HEK293 (cell line): ENCODE data around the gene ASRGL1.

Experiments used
- CTCF ChIA-PET: fragments of 350-600 bp; formaldehyde crosslinking; extraction: SDS; loops from one replicate; lab custom pipeline; 2021; ENCODE audit warnings: antibody characterized with exemption; lab: Yijun Ruan, JAX
- POLR2A ChIA-PET: fragments of 300-600 bp; formaldehyde crosslinking; extraction: SDS; loops from one replicate; lab custom pipeline; 2020; ENCODE audit warnings: antibody characterized with exemption, inconsistent platforms; lab: Yijun Ruan, JAX
- H3K27ac ChIP-seq: fragments of 200-500 bp; sonication (Bioruptor generic); 2 replicates; pipeline ENCODE4 v1.5.1; 2014; ENCODE audit warnings: low read depth, low read length, control low read depth, inconsistent platforms; ENCODE audit errors: extremely low read depth
- H3K36me3 ChIP-seq, 2 experiments: fragments of 200-500 bp in 1 of 2; sonication (Bioruptor generic) in 1 of 2; 1 replicate in 1 of 2; 2 replicates in 1 of 2; pipeline ENCODE4 v1.5.1; 2014 to 2017; ENCODE audit warnings: inconsistent platforms in 2 of 2, low read length in 2 of 2; ENCODE audit not compliant: control insufficient read depth in 2 of 2, insufficient read depth in 1 of 2
- H3K4me1 ChIP-seq: fragments of 200-500 bp; sonication (Bioruptor generic); 2 replicates; pipeline ENCODE4 v1.5.1; 2014; ENCODE audit warnings: mild to moderate bottlenecking, low read length, inconsistent platforms; ENCODE audit not compliant: control insufficient read depth, insufficient read depth
- H3K4me3 ChIP-seq: 2 replicates; pipeline ENCODE4 v1.5.1; 2011; ENCODE audit warnings: low read depth, mild to moderate bottlenecking, control low read depth, low read length, moderate library complexity
- H3K9me3 ChIP-seq: fragments of 200-500 bp; sonication (Bioruptor generic); 2 replicates; pipeline ENCODE4 v1.5.1; 2014; ENCODE audit warnings: low read depth, low read length, inconsistent platforms; ENCODE audit not compliant: control insufficient read depth, insufficient read depth
- IKZF3 ChIP-seq: fragments of 450-650 bp; IDR thresholded peaks from 2 replicates; pipeline ENCODE4 v1.5.0; 2018; ENCODE audit warnings: missing biosample characterization, mild to moderate bottlenecking, missing genetic modification characterization, moderate library complexity
- KLF1 ChIP-seq: fragments of 450-650 bp; formaldehyde crosslinking; IDR thresholded peaks from 2 replicates; pipeline ENCODE4 v1.5.1; 2016; ENCODE audit warnings: missing biosample characterization, missing genetic modification characterization
- KLF7 ChIP-seq: fragments of 450-650 bp; formaldehyde crosslinking; IDR thresholded peaks from 2 replicates; pipeline ENCODE4 v1.5.1; 2016; ENCODE audit warnings: missing biosample characterization, missing genetic modification characterization, borderline replicate concordance
- ZBTB20 ChIP-seq: fragments of 450-650 bp; formaldehyde crosslinking; IDR thresholded peaks from 2 replicates; pipeline ENCODE4 v1.5.1; 2016; ENCODE audit warnings: missing biosample characterization, missing genetic modification characterization
- ZNF10 ChIP-seq: fragments of 450-650 bp; formaldehyde crosslinking; IDR thresholded peaks from 2 replicates; pipeline ENCODE4 v1.5.1; 2017; ENCODE audit warnings: missing biosample characterization, missing genetic modification characterization
- ZNF112 ChIP-seq: fragments of 450-650 bp; formaldehyde crosslinking; IDR thresholded peaks from 2 replicates; pipeline ENCODE4 v1.5.0; 2017; ENCODE audit warnings: missing biosample characterization, missing genetic modification characterization
- ZNF16 ChIP-seq: fragments of 450-650 bp; formaldehyde crosslinking; IDR thresholded peaks from 2 replicates; pipeline ENCODE4 v1.5.1; 2016; ENCODE audit warnings: low read depth, missing biosample characterization, missing genetic modification characterization
- ZNF19 ChIP-seq: fragments of 450-650 bp; formaldehyde crosslinking; IDR thresholded peaks from 2 replicates; pipeline ENCODE4; 2016; ENCODE audit warnings: missing biosample characterization, missing genetic modification characterization, low read depth
- ZNF335 ChIP-seq: fragments of 450-650 bp; formaldehyde crosslinking; conservative IDR thresholded peaks from 2 replicates; pipeline ENCODE4 v1.5.1; 2016; ENCODE audit warnings: missing biosample characterization, missing genetic modification characterization
- ZNF473 ChIP-seq: fragments of 450-650 bp; formaldehyde crosslinking; IDR thresholded peaks from 2 replicates; pipeline ENCODE4 v1.5.1; 2017; ENCODE audit warnings: missing biosample characterization, missing genetic modification characterization
- ZNF529 ChIP-seq: fragments of 450-650 bp; formaldehyde crosslinking; IDR thresholded peaks from 2 replicates; pipeline ENCODE4 v1.5.1; 2017; ENCODE audit warnings: missing genetic modification characterization, missing biosample characterization; ENCODE audit not compliant: insufficient replicate concordance
- ZNF558 ChIP-seq: fragments of 450-650 bp; formaldehyde crosslinking; IDR thresholded peaks from 2 replicates; pipeline ENCODE4 v1.5.1; 2016; ENCODE audit warnings: missing biosample characterization, missing genetic modification characterization
- ZNF707 ChIP-seq: fragments of 450-650 bp; formaldehyde crosslinking; IDR thresholded peaks from 2 replicates; pipeline ENCODE4 v1.5.1; 2016; ENCODE audit warnings: missing biosample characterization, missing genetic modification characterization
- ZNF777 ChIP-seq: fragments of 450-650 bp; formaldehyde crosslinking; IDR thresholded peaks from 2 replicates; pipeline ENCODE4 v1.5.1; 2017; ENCODE audit warnings: missing biosample characterization, missing genetic modification characterization, borderline replicate concordance
- ZNF843 ChIP-seq: fragments of 450-650 bp; formaldehyde crosslinking; IDR thresholded peaks from 2 replicates; pipeline ENCODE4 v1.5.1; 2016; ENCODE audit warnings: missing biosample characterization, missing genetic modification characterization
- ZSCAN16 ChIP-seq: fragments of 450-650 bp; formaldehyde crosslinking; IDR thresholded peaks from 2 replicates; pipeline ENCODE4 v1.5.1; 2016; ENCODE audit warnings: missing biosample characterization, missing genetic modification characterization
- ZXDB ChIP-seq: fragments of 450-650 bp; formaldehyde crosslinking; IDR thresholded peaks from 2 replicates; pipeline ENCODE4 v1.5.1; 2016; ENCODE audit warnings: missing biosample characterization, missing genetic modification characterization
- TF ChIP-seq, protein P1 (sequence below): fragments of 450-650 bp; formaldehyde crosslinking; IDR thresholded peaks from 2 replicates; pipeline ENCODE4 v1.5.1; 2016; ENCODE audit warnings: missing biosample characterization, missing genetic modification characterization
- TF ChIP-seq, protein P2 (sequence below): fragments of 450-650 bp; formaldehyde crosslinking; IDR thresholded peaks from 2 replicates; pipeline ENCODE4 v1.5.1; 2016; ENCODE audit warnings: missing biosample characterization, missing genetic modification characterization
- TF ChIP-seq, protein P3 (sequence below): fragments of 450-650 bp; IDR thresholded peaks from 2 replicates; pipeline ENCODE4 v1.5.1; 2018; ENCODE audit warnings: missing biosample characterization, mild to moderate bottlenecking, missing genetic modification characterization
- TF ChIP-seq, protein P4 (sequence below): fragments of 450-650 bp; formaldehyde crosslinking; IDR thresholded peaks from 2 replicates; pipeline ENCODE4 v1.5.1; 2016; ENCODE audit warnings: missing biosample characterization, missing genetic modification characterization

ASRGL1 gene

DNA sequence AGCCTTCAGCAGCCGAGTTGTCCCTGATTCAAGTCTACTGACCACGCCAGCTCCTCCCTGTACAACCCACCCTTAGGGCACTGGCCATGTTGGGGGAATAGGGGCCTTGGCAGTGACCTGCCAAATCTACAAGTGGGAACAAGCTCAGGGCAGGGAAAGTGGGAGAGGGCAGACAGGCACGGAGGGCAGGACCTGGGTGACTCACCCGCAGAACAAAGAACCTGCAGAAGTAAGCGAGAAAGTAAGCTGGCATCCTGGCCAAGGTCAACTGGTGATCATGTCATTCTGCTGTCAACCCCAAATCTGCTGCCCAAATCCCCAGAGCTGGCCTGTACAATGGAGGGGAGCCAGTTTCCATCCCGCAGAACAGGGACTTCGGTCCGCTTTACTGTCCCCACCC is 73.7 kb downstream of the ASRGL1 start (continued):
- TF ChIP-seq, protein P1, sequence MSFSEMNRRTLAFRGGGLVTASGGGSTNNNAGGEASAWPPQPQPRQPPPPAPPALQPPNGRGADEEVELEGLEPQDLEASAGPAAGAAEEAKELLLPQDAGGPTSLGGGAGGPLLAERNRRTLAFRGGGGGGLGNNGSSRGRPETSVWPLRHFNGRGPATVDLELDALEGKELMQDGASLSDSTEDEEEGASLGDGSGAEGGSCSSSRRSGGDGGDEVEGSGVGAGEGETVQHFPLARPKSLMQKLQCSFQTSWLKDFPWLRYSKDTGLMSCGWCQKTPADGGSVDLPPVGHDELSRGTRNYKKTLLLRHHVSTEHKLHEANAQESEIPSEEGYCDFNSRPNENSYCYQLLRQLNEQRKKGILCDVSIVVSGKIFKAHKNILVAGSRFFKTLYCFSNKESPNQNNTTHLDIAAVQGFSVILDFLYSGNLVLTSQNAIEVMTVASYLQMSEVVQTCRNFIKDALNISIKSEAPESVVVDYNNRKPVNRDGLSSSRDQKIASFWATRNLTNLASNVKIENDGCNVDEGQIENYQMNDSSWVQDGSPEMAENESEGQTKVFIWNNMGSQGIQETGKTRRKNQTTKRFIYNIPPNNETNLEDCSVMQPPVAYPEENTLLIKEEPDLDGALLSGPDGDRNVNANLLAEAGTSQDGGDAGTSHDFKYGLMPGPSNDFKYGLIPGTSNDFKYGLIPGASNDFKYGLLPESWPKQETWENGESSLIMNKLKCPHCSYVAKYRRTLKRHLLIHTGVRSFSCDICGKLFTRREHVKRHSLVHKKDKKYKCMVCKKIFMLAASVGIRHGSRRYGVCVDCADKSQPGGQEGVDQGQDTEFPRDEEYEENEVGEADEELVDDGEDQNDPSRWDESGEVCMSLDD (tag by site-specific recombination), result no peak

DNA sequence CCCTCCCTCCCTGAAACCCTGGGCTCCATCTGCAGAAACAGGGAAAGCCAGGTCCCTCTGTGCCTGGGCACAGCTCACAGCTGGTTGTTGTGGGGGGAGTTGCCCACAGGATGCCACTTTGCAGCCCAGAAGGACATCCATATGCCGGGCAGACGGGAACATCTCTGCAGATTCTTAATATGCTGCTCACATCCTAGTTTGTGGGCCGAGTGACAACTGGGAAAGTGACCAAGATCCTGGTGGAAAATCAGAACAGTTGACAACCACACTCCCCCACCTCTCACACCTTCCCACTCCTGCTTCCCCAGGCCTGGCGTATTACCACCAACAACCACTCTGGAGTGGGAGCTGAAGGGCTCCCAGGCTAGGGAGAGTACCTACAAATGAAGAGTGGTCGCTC is 74.3 kb downstream of the ASRGL1 start:
- CTCF ChIA-PET, result interaction anchor here (0.6 to 3.8 kb wide), 3 partner anchors 13 to 58 kb away, joined by 3 to 19 read pairs (median 13); no protein-coding TSS in a partner anchor
- TF ChIP-seq, protein P2, sequence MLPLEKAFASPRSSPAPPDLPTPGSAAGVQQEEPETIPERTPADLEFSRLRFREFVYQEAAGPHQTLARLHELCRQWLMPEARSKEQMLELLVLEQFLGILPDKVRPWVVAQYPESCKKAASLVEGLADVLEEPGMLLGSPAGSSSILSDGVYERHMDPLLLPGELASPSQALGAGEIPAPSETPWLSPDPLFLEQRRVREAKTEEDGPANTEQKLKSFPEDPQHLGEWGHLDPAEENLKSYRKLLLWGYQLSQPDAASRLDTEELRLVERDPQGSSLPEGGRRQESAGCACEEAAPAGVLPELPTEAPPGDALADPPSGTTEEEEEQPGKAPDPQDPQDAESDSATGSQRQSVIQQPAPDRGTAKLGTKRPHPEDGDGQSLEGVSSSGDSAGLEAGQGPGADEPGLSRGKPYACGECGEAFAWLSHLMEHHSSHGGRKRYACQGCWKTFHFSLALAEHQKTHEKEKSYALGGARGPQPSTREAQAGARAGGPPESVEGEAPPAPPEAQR (tag by site-specific recombination), result no peak
- TF ChIP-seq, protein P3, sequence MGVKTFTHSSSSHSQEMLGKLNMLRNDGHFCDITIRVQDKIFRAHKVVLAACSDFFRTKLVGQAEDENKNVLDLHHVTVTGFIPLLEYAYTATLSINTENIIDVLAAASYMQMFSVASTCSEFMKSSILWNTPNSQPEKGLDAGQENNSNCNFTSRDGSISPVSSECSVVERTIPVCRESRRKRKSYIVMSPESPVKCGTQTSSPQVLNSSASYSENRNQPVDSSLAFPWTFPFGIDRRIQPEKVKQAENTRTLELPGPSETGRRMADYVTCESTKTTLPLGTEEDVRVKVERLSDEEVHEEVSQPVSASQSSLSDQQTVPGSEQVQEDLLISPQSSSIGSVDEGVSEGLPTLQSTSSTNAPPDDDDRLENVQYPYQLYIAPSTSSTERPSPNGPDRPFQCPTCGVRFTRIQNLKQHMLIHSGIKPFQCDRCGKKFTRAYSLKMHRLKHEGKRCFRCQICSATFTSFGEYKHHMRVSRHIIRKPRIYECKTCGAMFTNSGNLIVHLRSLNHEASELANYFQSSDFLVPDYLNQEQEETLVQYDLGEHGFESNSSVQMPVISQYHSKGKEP, result no peak
- no peak for TF ChIP-seq ZBTB20 (tag by site-specific recombination)
- TF ChIP-seq ZNF558 (tag by site-specific recombination), result no peak
- TF ChIP-seq, protein P4, sequence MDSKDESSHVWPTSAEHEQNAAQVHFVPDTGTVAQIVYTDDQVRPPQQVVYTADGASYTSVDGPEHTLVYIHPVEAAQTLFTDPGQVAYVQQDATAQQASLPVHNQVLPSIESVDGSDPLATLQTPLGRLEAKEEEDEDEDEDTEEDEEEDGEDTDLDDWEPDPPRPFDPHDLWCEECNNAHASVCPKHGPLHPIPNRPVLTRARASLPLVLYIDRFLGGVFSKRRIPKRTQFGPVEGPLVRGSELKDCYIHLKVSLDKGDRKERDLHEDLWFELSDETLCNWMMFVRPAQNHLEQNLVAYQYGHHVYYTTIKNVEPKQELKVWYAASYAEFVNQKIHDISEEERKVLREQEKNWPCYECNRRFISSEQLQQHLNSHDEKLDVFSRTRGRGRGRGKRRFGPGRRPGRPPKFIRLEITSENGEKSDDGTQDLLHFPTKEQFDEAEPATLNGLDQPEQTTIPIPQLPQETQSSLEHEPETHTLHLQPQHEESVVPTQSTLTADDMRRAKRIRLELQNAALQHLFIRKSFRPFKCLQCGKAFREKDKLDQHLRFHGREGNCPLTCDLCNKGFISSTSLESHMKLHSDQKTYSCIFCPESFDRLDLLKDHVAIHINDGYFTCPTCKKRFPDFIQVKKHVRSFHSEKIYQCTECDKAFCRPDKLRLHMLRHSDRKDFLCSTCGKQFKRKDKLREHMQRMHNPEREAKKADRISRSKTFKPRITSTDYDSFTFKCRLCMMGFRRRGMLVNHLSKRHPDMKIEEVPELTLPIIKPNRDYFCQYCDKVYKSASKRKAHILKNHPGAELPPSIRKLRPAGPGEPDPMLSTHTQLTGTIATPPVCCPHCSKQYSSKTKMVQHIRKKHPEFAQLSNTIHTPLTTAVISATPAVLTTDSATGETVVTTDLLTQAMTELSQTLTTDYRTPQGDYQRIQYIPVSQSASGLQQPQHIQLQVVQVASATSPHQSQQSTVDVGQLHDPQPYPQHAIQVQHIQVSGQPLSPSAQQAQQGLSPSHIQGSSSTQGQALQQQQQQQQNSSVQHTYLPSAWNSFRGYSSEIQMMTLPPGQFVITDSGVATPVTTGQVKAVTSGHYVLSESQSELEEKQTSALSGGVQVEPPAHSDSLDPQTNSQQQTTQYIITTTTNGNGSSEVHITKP (tag by site-specific recombination), result peak; percentile 59; the same call in 1 of the 2 replicates
- TF ChIP-seq ZNF529, result no peak
- no peak for TF ChIP-seq ZNF843 (tag by site-specific recombination)
- TF ChIP-seq KLF1 (tag by site-specific recombination), result no peak
- Histone ChIP-seq H3K4me3 (no peak overlapping the region), H3K4me1 (no peaks in the 10 kb centered on the region), H3K27ac (no peak overlapping the region), H3K36me3 (no peaks in the 10 kb centered on the region), H3K9me3 (no peaks in the 10 kb centered on the region)
- POLR2A ChIA-PET, result interaction anchor here (0.9 kb wide), 1 partner anchor 180 kb away, joined by 3 read pairs; the partner anchor contains the start of gene TUT1

DNA sequence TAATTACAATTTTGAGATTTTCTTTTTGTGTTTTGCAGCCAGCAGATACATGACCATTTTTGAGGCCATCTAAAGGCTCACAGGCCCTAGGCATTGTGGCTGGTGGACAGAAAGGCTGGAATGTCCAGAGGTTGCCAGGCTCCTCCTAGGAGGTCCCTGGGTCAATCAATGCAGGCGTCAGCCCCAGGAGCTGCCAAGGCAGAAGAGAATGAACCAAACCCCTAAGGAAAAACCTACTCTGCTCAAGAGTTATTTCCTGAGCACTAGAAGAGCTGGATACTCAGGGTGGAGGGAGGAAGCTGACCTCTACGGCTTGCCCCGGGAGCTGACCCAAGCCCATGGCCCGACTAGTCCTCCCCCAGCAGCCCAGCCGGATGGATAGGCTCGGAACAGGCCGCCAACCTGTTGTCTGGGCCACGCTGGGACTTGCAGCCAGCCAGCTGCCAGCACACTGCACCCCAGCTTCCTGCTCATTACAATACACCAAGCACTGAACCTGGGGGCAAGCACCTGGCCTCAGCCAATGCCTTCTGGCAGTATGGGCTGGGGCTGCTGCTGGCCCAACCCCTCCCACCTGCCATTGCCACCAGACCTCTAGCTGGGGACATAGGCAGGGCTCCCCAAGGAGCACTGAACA is 75.9 kb downstream of the ASRGL1 start:
- POLR2A ChIA-PET, result no interaction called here
- no peak overlapping the region for H3K27ac ChIP-seq
- CTCF ChIA-PET, result interaction anchor here (0.5 to 0.8 kb wide), 2 partner anchors 12 to 356 kb away, joined by 3 read pairs; no protein-coding TSS in a partner anchor
- no peak overlapping the region for H3K4me3 ChIP-seq
- no peaks in the 10 kb centered on the region for H3K9me3 ChIP-seq
- H3K36me3 ChIP-seq, result no peaks in the 10 kb centered on the region
- no peaks in the 10 kb centered on the region for H3K4me1 ChIP-seq
- TF ChIP-seq ZNF335 (tag by site-specific recombination) (no peak), ZSCAN16 (tag by site-specific recombination) (no peak), KLF7 (no peak), ZXDB (no peak), IKZF3 (no peak), ZNF473 (no peak), ZNF10 (tag by site-specific recombination) (no peak), ZNF112 (tag by site-specific recombination) (no peak), ZNF19 (tag by site-specific recombination) (no peak), ZNF777 (tag by site-specific recombination) (no peak), ZNF16 (tag by site-specific recombination) (no peak), ZNF707 (tag by site-specific recombination) (no peak)
- TF ChIP-seq, protein P2 (tag by site-specific recombination), result no peak
